ENCODE data around the gene MAN1B1. TPM values are rescaled to one million over a fixed set of nuclear protein-coding genes. Genes with fewer than 3 reads are reported as not detected.

Gene MAN1B1
- total and polyA plus RNA-seq, 2 of the 4 experiments (the other 2 are of a cell fraction), result 28.7 to 55.1 TPM

DNA sequence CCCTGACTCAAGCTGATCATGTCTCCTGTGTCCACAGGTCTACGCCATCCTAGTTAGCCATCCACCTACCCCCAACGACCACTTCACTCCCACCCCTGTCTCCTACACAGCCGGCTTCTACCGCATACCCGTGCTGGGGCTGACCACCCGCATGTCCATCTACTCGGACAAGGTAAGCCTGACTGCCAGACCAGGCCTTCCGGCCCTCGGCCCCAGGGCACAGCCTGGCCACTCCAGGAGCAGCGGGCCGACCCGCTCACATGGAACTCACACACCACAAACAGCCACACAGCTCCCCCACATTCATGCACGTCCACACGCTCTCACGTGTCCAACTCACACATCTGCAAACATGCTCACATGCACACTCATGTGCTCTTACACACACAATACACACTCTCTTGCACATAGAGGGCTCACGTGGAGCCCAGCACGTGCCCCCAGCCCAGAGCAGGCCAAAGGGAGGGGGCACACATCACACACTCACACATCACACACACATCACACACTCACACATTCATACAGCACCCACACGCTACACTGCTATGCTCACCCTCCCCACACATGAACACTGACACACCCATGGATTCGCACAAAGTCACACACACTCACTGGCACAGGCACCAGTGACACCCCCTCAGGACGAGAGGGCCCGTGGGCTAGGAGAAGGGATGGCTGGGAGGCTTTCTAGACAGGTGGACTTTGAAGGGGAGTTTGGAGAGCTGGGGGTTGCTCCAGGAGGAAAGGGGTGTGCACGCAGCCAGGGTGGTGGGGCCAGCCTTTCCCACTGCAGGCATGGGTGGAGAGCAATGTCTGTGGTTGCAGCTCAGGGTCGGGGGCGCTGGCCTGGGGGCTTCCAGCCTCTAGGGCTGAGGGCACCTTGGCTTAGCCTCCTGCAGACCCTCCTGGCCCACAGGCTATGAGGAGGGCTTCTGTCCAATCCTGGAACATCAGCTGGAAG, 55.5 kb downstream of the MAN1B1 start (continued):
- TF ChIP-seq MXI1 (IDR thresholded peaks at IDR 0.05; ENCODE audit: borderline replicate concordance, low read depth, low read length), result no peak
- no peak for TF ChIP-seq RFX5 (IDR thresholded peaks at IDR 0.05; ENCODE audit: low read depth, low read length)

DNA sequence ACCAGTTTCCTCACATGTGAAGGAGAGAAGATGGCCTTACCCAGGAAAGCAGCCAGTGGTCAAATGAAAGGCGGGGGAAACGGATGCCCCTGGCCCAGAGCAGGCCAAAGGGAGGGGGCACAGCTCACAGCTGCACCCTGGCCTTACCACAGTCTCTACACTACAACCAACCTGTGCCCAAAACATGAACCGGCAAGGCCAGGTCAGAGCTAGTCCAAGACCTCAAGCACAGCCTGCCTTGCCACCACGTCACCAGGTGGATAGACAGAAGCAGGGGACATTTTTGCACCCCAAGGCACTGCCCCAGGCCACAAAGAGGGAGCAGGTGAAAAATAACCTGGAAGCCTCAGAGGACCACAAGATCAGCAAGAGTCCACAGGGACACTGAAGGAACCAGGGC, 56.7 kb downstream of the MAN1B1 start:
- H3K56ac ChIP-seq (ENCODE audit: extremely low read depth, insufficient read depth, low read length), result no peak overlapping the region
- peaks cover 8% of the 10 kb centered on the region; the same call in 1 of the 2 replicates for H3K9me1 ChIP-seq (ENCODE audit: insufficient read depth, low read length)
- H3K14ac ChIP-seq (replicated peaks; ENCODE audit: low read depth, low read length), result no peak overlapping the region
- peaks cover 47% of the 10 kb centered on the region for H3K27me3 ChIP-seq (ENCODE audit: control insufficient read depth, insufficient read depth, low read length)
- BruUV-seq (replicated peaks), result no TSS peak
- no peak overlapping the region for H4K5ac ChIP-seq (ENCODE audit: low read depth, low read length)
- in situ Hi-C loops (cut with MboI; ENCODE audit: low sequenced_read_pairs), result no loop called here
- no peak overlapping the region for H2BK20ac ChIP-seq (ENCODE audit: low read depth, low read length)
- no CpG with 5 or more reads among the region's 4 CpGs for WGBS, 2 experiments (ENCODE audit: extremely low coverage in 2 of 2, insufficient read length in 1 of 2)
- H3K27ac ChIP-seq (ENCODE audit: insufficient read depth, low read length), result no peak overlapping the region
- no peak overlapping the region for H4K91ac ChIP-seq (ENCODE audit: insufficient read depth, low read depth, low read length)
- no peak overlapping the region for H3K9ac ChIP-seq (ENCODE audit: low read depth, low read length)
- DNase-seq, result no peak
- no peak for ATAC-seq (ENCODE audit: low read depth)
- H4K8ac ChIP-seq (ENCODE audit: low read depth in 2 of 2, low read length in 2 of 2), result no peak overlapping the region
- intact Hi-C loops (cut with micrococcal nuclease), result no loop called here
- H3K9me3 ChIP-seq (ENCODE audit: control insufficient read depth, insufficient read depth, low read length), result no peaks in the 10 kb centered on the region
- ChIA-PET POLR2A (ENCODE audit: unreplicated experiment) (no interaction called here), CTCF (interaction anchor here (0.6 kb wide), 1 partner anchor 16 kb away, joined by 4 read pairs; no protein-coding TSS in a partner anchor)
- no peak overlapping the region for H3K18ac ChIP-seq (ENCODE audit: low read depth, low read length)
- no peak overlapping the region for H2AK9ac ChIP-seq (replicated peaks; ENCODE audit: low read depth, low read length, poor library complexity)
- H3K79me1 ChIP-seq (ENCODE audit: low read depth in 1 of 2, low read length in 2 of 2), result no peaks in the 10 kb centered on the region
- H3K36me3 ChIP-seq (ENCODE audit: control insufficient read depth, insufficient read depth, low read length), result no peaks in the 10 kb centered on the region
- H2BK15ac ChIP-seq (ENCODE audit: low read depth, low read length), result no peak overlapping the region
- H3K4me3 ChIP-seq (ENCODE audit: insufficient read depth, low read depth, low read length), result no peak overlapping the region
- no peak overlapping the region for H3K4ac ChIP-seq (ENCODE audit: low read depth, low read length)
- H4K20me1 ChIP-seq (ENCODE audit: insufficient read depth, low read length), result no peaks in the 10 kb centered on the region; the same call in 1 of the 2 replicates
- dilution Hi-C loops (cut with HindIII; ENCODE audit: low sequenced_read_pairs, unreplicated experiment), result no loop called here
- no peak overlapping the region for H2AK5ac ChIP-seq (ENCODE audit: low read depth, low read length)
- H3K4me1 ChIP-seq (ENCODE audit: control insufficient read depth, insufficient read depth, low read length), result no peaks in the 10 kb centered on the region; the same call in 1 of the 2 replicates
- no peak overlapping the region for H2BK120ac ChIP-seq (ENCODE audit: low read depth, low read length)
- H3K23ac ChIP-seq (ENCODE audit: low read depth, low read length), result no peak overlapping the region
- no peak overlapping the region for H3K4me2 ChIP-seq (ENCODE audit: low read depth, low read length)
- no peak overlapping the region for H2AFZ ChIP-seq (replicated peaks; ENCODE audit: low read length, poor library complexity)
- H2BK5ac ChIP-seq (ENCODE audit: low read depth, low read length, poor library complexity, severe bottlenecking), result no peak overlapping the region
- TF ChIP-seq RAD21 (IDR thresholded peaks at IDR 0.05; ENCODE audit: low read length) (no peak), SMC3 (IDR thresholded peaks at IDR 0.05; ENCODE audit: low read depth, low read length) (no peak), FOS (IDR thresholded peaks at IDR 0.05; ENCODE audit: low read depth, low read length) (no peak), RFX5 (IDR thresholded peaks at IDR 0.05; ENCODE audit: low read depth, low read length) (no peak), CEBPB (IDR thresholded peaks at IDR 0.05; ENCODE audit: low read depth, low read length) (no peak), MAZ (IDR thresholded peaks at IDR 0.05; ENCODE audit: borderline replicate concordance, low read depth, low read length) (no peak), RCOR1 (IDR thresholded peaks at IDR 0.05; ENCODE audit: insufficient replicate concordance, low read length) (no peak), POLR2A (IDR thresholded peaks at IDR 0.05; ENCODE audit: low read depth, low read length) (no peak), NFE2L2 (IDR thresholded peaks at IDR 0.05; ENCODE audit: low read depth, low read length) (no peak)
- TF ChIP-seq, protein P1, sequence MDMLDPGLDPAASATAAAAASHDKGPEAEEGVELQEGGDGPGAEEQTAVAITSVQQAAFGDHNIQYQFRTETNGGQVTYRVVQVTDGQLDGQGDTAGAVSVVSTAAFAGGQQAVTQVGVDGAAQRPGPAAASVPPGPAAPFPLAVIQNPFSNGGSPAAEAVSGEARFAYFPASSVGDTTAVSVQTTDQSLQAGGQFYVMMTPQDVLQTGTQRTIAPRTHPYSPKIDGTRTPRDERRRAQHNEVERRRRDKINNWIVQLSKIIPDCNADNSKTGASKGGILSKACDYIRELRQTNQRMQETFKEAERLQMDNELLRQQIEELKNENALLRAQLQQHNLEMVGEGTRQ (IDR thresholded peaks at IDR 0.05; ENCODE audit: low read depth, low read length), result no peak
- TF ChIP-seq, protein P2, sequence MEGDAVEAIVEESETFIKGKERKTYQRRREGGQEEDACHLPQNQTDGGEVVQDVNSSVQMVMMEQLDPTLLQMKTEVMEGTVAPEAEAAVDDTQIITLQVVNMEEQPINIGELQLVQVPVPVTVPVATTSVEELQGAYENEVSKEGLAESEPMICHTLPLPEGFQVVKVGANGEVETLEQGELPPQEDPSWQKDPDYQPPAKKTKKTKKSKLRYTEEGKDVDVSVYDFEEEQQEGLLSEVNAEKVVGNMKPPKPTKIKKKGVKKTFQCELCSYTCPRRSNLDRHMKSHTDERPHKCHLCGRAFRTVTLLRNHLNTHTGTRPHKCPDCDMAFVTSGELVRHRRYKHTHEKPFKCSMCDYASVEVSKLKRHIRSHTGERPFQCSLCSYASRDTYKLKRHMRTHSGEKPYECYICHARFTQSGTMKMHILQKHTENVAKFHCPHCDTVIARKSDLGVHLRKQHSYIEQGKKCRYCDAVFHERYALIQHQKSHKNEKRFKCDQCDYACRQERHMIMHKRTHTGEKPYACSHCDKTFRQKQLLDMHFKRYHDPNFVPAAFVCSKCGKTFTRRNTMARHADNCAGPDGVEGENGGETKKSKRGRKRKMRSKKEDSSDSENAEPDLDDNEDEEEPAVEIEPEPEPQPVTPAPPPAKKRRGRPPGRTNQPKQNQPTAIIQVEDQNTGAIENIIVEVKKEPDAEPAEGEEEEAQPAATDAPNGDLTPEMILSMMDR (conservative IDR thresholded peaks at IDR 0.05; ENCODE audit: low read depth, low read length), result no peak
